ENCODE measurements around the gene SBF2.

The SBF2 gene

GRCh38 chr11:9799886-9800285 is 494.1 kb downstream of the SBF2 start:
- no peak overlapping the region for H3K4me2 ChIP-seq
- no peak overlapping the region for H3K27ac ChIP-seq
- no peaks in the 10 kb centered on the region for H3K36me3 ChIP-seq (ENCODE audit: insufficient read depth)
- no peak overlapping the region for H3K9ac ChIP-seq
- H3K4me1 ChIP-seq (ENCODE audit: low read depth, poor library complexity, severe bottlenecking), result peaks cover 8% of the 10 kb centered on the region
- H3K79me2 ChIP-seq (ENCODE audit: insufficient read depth, low read depth), result no peaks in the 10 kb centered on the region
- no peaks in the 10 kb centered on the region for H4K20me1 ChIP-seq (ENCODE audit: insufficient read depth)
- H3K4me3 ChIP-seq (IDR thresholded peaks at IDR 0.05; ENCODE audit: insufficient read depth, low read depth, low read length), result no peak overlapping the region
- TF ChIP-seq, protein P1, sequence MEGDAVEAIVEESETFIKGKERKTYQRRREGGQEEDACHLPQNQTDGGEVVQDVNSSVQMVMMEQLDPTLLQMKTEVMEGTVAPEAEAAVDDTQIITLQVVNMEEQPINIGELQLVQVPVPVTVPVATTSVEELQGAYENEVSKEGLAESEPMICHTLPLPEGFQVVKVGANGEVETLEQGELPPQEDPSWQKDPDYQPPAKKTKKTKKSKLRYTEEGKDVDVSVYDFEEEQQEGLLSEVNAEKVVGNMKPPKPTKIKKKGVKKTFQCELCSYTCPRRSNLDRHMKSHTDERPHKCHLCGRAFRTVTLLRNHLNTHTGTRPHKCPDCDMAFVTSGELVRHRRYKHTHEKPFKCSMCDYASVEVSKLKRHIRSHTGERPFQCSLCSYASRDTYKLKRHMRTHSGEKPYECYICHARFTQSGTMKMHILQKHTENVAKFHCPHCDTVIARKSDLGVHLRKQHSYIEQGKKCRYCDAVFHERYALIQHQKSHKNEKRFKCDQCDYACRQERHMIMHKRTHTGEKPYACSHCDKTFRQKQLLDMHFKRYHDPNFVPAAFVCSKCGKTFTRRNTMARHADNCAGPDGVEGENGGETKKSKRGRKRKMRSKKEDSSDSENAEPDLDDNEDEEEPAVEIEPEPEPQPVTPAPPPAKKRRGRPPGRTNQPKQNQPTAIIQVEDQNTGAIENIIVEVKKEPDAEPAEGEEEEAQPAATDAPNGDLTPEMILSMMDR (conservative IDR thresholded peaks at IDR 0.05; ENCODE audit: low read depth, low read length), result no peak
- no peak overlapping the region for H2AFZ ChIP-seq (ENCODE audit: low read depth)
- H3K27me3 ChIP-seq (ENCODE audit: insufficient read depth, low read depth), result no peaks in the 10 kb centered on the region

GRCh38 chr11:9797300-9797699 is 496.7 kb downstream of the SBF2 start:
- TF ChIP-seq, protein P1 (conservative IDR thresholded peaks at IDR 0.05; ENCODE audit: low read depth, low read length), result no peak
- Histone ChIP-seq H3K36me3 (ENCODE audit: insufficient read depth) (no peaks in the 10 kb centered on the region), H3K4me1 (ENCODE audit: low read depth, poor library complexity, severe bottlenecking) (peaks cover 3% of the 10 kb centered on the region), H2AFZ (ENCODE audit: low read depth) (no peak overlapping the region), H3K27me3 (ENCODE audit: insufficient read depth, low read depth) (no peaks in the 10 kb centered on the region), H3K79me2 (ENCODE audit: insufficient read depth, low read depth) (no peaks in the 10 kb centered on the region), H4K20me1 (ENCODE audit: insufficient read depth) (no peaks in the 10 kb centered on the region), H3K9ac (no peak overlapping the region), H3K4me2 (no peak overlapping the region), H3K4me3 (IDR thresholded peaks at IDR 0.05; ENCODE audit: insufficient read depth, low read depth, low read length) (no peak overlapping the region), H3K27ac (no peak overlapping the region)

GRCh38 chr11:9796854-9797253 is 497.2 kb downstream of the SBF2 start:
- Histone ChIP-seq H3K27me3 (ENCODE audit: insufficient read depth, low read depth) (no peaks in the 10 kb centered on the region), H3K4me3 (IDR thresholded peaks at IDR 0.05; ENCODE audit: insufficient read depth, low read depth, low read length) (no peak overlapping the region), H4K20me1 (ENCODE audit: insufficient read depth) (no peaks in the 10 kb centered on the region), H3K36me3 (ENCODE audit: insufficient read depth) (no peaks in the 10 kb centered on the region), H3K4me2 (no peak overlapping the region), H3K27ac (no peak overlapping the region), H3K79me2 (ENCODE audit: insufficient read depth, low read depth) (no peaks in the 10 kb centered on the region), H3K9ac (no peak overlapping the region), H3K4me1 (ENCODE audit: low read depth, poor library complexity, severe bottlenecking) (no peaks in the 10 kb centered on the region), H2AFZ (ENCODE audit: low read depth) (no peak overlapping the region)
- TF ChIP-seq, protein P1 (conservative IDR thresholded peaks at IDR 0.05; ENCODE audit: low read depth, low read length), result no peak

DNA sequence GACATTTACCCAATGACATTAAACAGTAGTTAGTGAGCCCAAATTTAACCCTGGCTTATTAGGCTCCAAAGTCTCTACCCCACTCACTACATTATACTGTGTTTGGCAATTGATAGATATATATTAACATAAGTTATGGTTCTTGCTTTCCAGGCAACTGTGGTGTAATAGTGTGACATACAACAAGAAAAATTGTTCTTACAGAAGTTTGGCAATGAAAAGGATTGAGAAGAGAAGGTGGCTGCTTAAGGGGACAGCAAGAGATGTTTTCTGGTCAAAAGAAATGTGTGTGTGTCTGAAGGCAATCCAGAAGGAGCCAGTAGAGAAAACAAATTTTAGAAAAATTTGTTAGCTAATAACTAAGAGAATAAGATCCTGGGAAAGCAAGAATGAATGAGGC is 497.8 kb downstream of the SBF2 start:
- H3K27me3 ChIP-seq (ENCODE audit: insufficient read depth, low read depth), result no peaks in the 10 kb centered on the region
- no peaks in the 10 kb centered on the region for H3K36me3 ChIP-seq (ENCODE audit: insufficient read depth)
- H3K27ac ChIP-seq, result no peak overlapping the region
- no peak overlapping the region for H3K4me2 ChIP-seq
- TF ChIP-seq, protein P1 (conservative IDR thresholded peaks at IDR 0.05; ENCODE audit: low read depth, low read length), result no peak
- no peaks in the 10 kb centered on the region for H4K20me1 ChIP-seq (ENCODE audit: insufficient read depth)
- no peak overlapping the region for H3K4me3 ChIP-seq (IDR thresholded peaks at IDR 0.05; ENCODE audit: insufficient read depth, low read depth, low read length)
- no peaks in the 10 kb centered on the region for H3K4me1 ChIP-seq (ENCODE audit: low read depth, poor library complexity, severe bottlenecking)
- H3K9ac ChIP-seq, result no peak overlapping the region
- H2AFZ ChIP-seq (ENCODE audit: low read depth), result no peak overlapping the region
- H3K79me2 ChIP-seq (ENCODE audit: insufficient read depth, low read depth), result no peaks in the 10 kb centered on the region

All from KMS-11 (cell line).